ENCODE measurements around the gene APMAP. TPM values are rescaled to one million over a fixed set of nuclear protein-coding genes. Genes with fewer than 3 reads are reported as not detected.

Gene APMAP
- 78.8 TPM for total RNA-seq

GRCh38 chr20:24992487-24993205 is at the start of gene APMAP:
TSS of gene APMAP (minus strand) at chr20:24992751. CDS start at chr20:24992688, 63 bp downstream.

GRCh38 chr20:24948939-24949679 is 43.4 kb downstream of the APMAP start, which contains the start of gene CST7:
TSS of gene CST7 (plus strand) at chr20:24949269. CDS start at chr20:24949506, 237 bp downstream.

Small RNAs within 50 kb of the gene (small RNA-seq; reads per million reads assigned to genes)
- gene RNU6-1257P (ENCODE audit: low replicate concordance), result not detected

Other genes starting within 250 kb of the APMAP start
- 11.2 TPM for gene CST7, start 43.5 kb downstream of the APMAP start, total RNA-seq
- 33.9 TPM for gene ACSS1, start 65.4 kb upstream of the APMAP start, total RNA-seq
- gene VSX1, start 89.4 kb upstream of the APMAP start, total RNA-seq, result not detected
- 28.8 TPM for gene ENTPD6, start 203.0 kb upstream of the APMAP start, total RNA-seq